Osteoblast (primary cell): ENCODE data around the gene BRF1. TPM values are rescaled to one million over a fixed set of nuclear protein-coding genes. Genes with fewer than 3 reads are reported as not detected.

Experiments used
- DNase-seq: peaks from one replicate; pipeline ENCODE4 v3.0.0; 2011; ENCODE audit warnings: low spot score, mixed read lengths; ENCODE audit not compliant: insufficient read length; ENCODE audit errors: missing footprints
- H2AFZ ChIP-seq: 2 replicates; pipeline ENCODE4 v1.6.0; 2011; ENCODE audit warnings: mild to moderate bottlenecking, low read length
- H3K27ac ChIP-seq: 2 replicates; pipeline ENCODE4 v1.5.1; 2011; ENCODE audit warnings: mild to moderate bottlenecking, low read depth, low read length, moderate library complexity
- H3K27me3 ChIP-seq: 2 replicates; pipeline ENCODE4 v1.6.0; 2012; ENCODE audit warnings: mild to moderate bottlenecking, control low read depth, inconsistent platforms, low read length, moderate library complexity; ENCODE audit not compliant: insufficient read depth
- H3K36me3 ChIP-seq: 2 replicates; pipeline ENCODE4 v1.5.1; 2011; ENCODE audit warnings: mild to moderate bottlenecking, low read length, control low read depth, moderate library complexity; ENCODE audit not compliant: insufficient read depth
- H3K4me1 ChIP-seq: 2 replicates; pipeline ENCODE4 v1.5.1; 2011; ENCODE audit warnings: mild to moderate bottlenecking, low read length, control low read depth, moderate library complexity; ENCODE audit not compliant: insufficient read depth
- H3K4me2 ChIP-seq: 2 replicates; pipeline ENCODE4 v1.6.0; 2011; ENCODE audit warnings: mild to moderate bottlenecking, low read length; ENCODE audit not compliant: insufficient read depth
- H3K4me3 ChIP-seq: fragments of 200-600 bp; sonication (generic); 3 replicates; pipeline ENCODE4 v1.5.1; 2012; ENCODE audit warnings: mild to moderate bottlenecking, low read length, inconsistent platforms; ENCODE audit not compliant: insufficient read depth
- H3K79me2 ChIP-seq: 2 replicates; pipeline ENCODE4 v1.6.0; 2012; ENCODE audit warnings: mild to moderate bottlenecking, low read length, control low read depth, inconsistent platforms; ENCODE audit not compliant: insufficient read depth
- H3K9me3 ChIP-seq: 2 replicates; pipeline ENCODE4 v1.5.1; 2011; ENCODE audit warnings: low read depth, low read length, control low read depth
- H4K20me1 ChIP-seq: 2 replicates; pipeline ENCODE4 v1.6.0; 2012; ENCODE audit warnings: mild to moderate bottlenecking, low read length, control low read depth; ENCODE audit not compliant: insufficient read depth
- CTCF ChIP-seq: IDR thresholded peaks from 2 replicates; pipeline ENCODE4 v1.5.1; 2011; ENCODE audit warnings: mild to moderate bottlenecking, low read depth, low read length, moderate library complexity; ENCODE audit errors: extremely low read depth
- total RNA-seq: library from RNA; depleted of rRNA; stranded (reverse); fragments of >200 nt; gene quantifications from 2 replicates; pipeline ENCODE4 v1.2.3, GENCODE V29; 2012

Gene BRF1
- total RNA-seq, 1 donor: 34.4 TPM

- Histone ChIP-seq H3K36me3 (no peaks in the 10 kb centered on the region), H3K9me3 (no peaks in the 10 kb centered on the region), H3K79me2 (no peaks in the 10 kb centered on the region), H3K4me1 (no peaks in the 10 kb centered on the region), H3K27me3 (no peaks in the 10 kb centered on the region), H3K4me2 (no peak overlapping the region), H3K27ac (no peak overlapping the region), H2AFZ (no peak overlapping the region), H3K4me3 (no peak overlapping the region), H4K20me1 (peaks cover 14% of the 10 kb centered on the region)
- TF ChIP-seq CTCF: no peak
- no peak for DNase-seq
Observed at GRCh38 chr14:105215602-105216001, 85.2 kb downstream of the BRF1 start.

- H3K4me2 ChIP-seq: no peak overlapping the region
- no peaks in the 10 kb centered on the region for H3K4me1 ChIP-seq
- no peak overlapping the region for H3K27ac ChIP-seq
- peaks cover 14% of the 10 kb centered on the region for H4K20me1 ChIP-seq
- H3K9me3 ChIP-seq: no peaks in the 10 kb centered on the region
- no peak overlapping the region for H3K4me3 ChIP-seq
- DNase-seq: no peak
- no peaks in the 10 kb centered on the region for H3K27me3 ChIP-seq
- H3K36me3 ChIP-seq: no peaks in the 10 kb centered on the region
- TF ChIP-seq CTCF: no peak
- no peak overlapping the region for H2AFZ ChIP-seq
- H3K79me2 ChIP-seq: no peaks in the 10 kb centered on the region
Observed at GRCh38 chr14:105214324-105214915, 86.4 kb downstream of the BRF1 start.

GRCh38 chr14:105213361-105213760, 87.4 kb downstream of the BRF1 start:
- no peak overlapping the region for H3K4me3 ChIP-seq
- H2AFZ ChIP-seq: no peak overlapping the region
- no peak overlapping the region for H3K27ac ChIP-seq
- H3K27me3 ChIP-seq: no peaks in the 10 kb centered on the region
- H4K20me1 ChIP-seq: peaks cover 14% of the 10 kb centered on the region
- H3K4me1 ChIP-seq: no peaks in the 10 kb centered on the region
- H3K79me2 ChIP-seq: no peaks in the 10 kb centered on the region
- TF ChIP-seq CTCF: no peak
- no peak overlapping the region for H3K4me2 ChIP-seq
- H3K36me3 ChIP-seq: no peaks in the 10 kb centered on the region
- DNase-seq: no peak
- no peaks in the 10 kb centered on the region for H3K9me3 ChIP-seq

GRCh38 chr14:105212541-105213300, 88.1 kb downstream of the BRF1 start:
- Histone ChIP-seq H3K27ac (no peak overlapping the region), H3K27me3 (no peaks in the 10 kb centered on the region), H3K9me3 (no peaks in the 10 kb centered on the region), H2AFZ (no peak overlapping the region), H3K4me1 (no peaks in the 10 kb centered on the region), H3K36me3 (no peaks in the 10 kb centered on the region), H3K79me2 (no peaks in the 10 kb centered on the region), H3K4me3 (no peak overlapping the region), H4K20me1 (peaks cover 14% of the 10 kb centered on the region), H3K4me2 (no peak overlapping the region)
- no peak for TF ChIP-seq CTCF
- DNase-seq: no peak
